Measurements from ENCODE around the gene RFXAP.

Gene RFXAP, protein sequence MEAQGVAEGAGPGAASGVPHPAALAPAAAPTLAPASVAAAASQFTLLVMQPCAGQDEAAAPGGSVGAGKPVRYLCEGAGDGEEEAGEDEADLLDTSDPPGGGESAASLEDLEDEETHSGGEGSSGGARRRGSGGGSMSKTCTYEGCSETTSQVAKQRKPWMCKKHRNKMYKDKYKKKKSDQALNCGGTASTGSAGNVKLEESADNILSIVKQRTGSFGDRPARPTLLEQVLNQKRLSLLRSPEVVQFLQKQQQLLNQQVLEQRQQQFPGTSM

DNA sequence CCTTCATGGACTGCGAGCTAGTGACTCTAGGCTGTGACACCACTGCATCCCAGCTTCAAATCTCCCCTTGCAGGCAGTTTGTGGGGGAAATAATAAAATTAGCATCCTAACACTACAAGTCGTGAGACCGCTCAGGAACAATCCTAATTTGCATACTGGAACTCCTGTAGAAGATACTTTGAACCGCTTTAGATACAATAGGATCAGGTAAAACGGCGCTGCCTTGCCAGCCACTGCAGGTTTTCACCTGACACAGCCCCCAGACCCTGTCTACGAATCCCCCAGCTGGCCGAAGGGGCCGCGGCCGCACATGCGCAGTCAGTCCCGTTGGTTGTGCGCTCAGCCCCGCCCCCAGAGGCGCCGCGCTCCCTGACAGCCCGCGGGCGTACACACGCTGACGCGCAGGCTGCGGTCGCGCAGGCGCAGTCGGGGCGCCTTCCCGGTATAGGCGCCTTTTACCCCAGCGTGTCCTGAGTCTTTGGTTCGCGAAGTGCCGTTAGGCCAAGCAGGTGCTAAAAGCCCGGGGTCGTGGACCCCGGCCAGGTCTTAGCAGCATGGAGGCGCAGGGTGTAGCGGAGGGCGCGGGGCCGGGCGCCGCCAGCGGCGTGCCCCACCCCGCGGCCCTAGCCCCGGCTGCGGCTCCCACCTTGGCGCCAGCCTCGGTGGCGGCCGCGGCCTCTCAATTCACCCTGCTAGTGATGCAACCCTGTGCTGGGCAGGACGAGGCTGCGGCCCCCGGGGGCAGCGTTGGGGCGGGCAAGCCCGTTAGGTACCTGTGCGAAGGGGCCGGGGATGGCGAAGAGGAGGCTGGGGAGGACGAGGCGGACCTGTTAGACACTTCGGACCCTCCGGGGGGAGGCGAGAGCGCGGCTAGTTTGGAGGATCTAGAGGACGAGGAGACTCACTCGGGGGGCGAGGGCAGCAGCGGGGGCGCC lies at the start of gene RFXAP:
TSS of gene RFXAP (plus strand) at position 419 of the 935 bp plus-strand sequence. CDS start at position 555, 136 bp downstream.
- FAIRE-seq: no peak

DNA sequence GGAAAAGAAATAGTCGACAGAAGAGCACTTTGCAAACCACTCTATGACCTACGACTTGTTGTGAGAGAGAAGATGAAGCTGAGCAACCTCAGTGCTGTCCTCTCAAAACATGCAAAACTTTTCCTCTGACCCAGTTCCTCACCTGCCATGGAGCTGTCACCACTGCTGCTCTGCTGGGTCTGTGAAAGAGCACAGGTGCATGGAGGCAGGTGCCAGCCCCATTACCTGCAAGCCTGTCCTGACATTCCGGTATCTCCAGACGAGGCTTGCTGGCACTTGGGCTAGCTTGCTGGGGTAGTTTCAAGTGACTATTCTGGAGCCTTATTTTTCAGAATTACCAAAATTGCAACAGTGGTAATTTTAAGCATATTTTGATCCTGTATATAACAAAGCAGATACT lies 49.5 kb upstream of the RFXAP start:
- TF ChIP-seq, protein P1, sequence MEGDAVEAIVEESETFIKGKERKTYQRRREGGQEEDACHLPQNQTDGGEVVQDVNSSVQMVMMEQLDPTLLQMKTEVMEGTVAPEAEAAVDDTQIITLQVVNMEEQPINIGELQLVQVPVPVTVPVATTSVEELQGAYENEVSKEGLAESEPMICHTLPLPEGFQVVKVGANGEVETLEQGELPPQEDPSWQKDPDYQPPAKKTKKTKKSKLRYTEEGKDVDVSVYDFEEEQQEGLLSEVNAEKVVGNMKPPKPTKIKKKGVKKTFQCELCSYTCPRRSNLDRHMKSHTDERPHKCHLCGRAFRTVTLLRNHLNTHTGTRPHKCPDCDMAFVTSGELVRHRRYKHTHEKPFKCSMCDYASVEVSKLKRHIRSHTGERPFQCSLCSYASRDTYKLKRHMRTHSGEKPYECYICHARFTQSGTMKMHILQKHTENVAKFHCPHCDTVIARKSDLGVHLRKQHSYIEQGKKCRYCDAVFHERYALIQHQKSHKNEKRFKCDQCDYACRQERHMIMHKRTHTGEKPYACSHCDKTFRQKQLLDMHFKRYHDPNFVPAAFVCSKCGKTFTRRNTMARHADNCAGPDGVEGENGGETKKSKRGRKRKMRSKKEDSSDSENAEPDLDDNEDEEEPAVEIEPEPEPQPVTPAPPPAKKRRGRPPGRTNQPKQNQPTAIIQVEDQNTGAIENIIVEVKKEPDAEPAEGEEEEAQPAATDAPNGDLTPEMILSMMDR (IDR thresholded peaks at IDR 0.05; ENCODE audit: insufficient read depth, missing control alignments): no peak
- FAIRE-seq: no peak
- no peak for DNase-seq (ENCODE audit: insufficient read length, low spot score)

More for the DNA sequence above, at the start of gene RFXAP:
- peak; percentile 73 for DNase-seq (ENCODE audit: insufficient read length, low spot score)
- TF ChIP-seq, protein P1 (IDR thresholded peaks at IDR 0.05; ENCODE audit: insufficient read depth, missing control alignments): no peak

DNA sequence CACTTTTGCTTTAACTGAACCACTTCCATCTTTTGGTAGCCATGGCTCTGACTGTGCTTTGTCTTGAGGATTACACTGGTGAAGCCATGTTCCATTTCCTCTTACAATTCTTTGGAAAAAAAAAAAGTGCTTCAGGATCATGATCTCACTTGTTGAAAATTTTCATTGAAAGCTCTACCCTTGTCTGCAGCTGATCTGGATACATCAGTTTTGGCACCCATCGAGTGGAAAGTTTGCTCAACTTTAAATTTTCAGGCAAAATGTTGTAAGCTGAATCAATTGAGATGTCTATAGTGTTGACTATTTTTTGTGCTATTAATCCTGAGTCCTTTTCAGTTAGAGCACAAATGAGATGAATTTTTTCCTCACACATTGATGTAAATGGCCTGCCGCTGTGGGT lies 48.3 kb upstream of the RFXAP start:
- no peak for DNase-seq (ENCODE audit: insufficient read length, low spot score)
- TF ChIP-seq, protein P1 (IDR thresholded peaks at IDR 0.05; ENCODE audit: insufficient read depth, missing control alignments): no peak
- no peak for FAIRE-seq

DNA sequence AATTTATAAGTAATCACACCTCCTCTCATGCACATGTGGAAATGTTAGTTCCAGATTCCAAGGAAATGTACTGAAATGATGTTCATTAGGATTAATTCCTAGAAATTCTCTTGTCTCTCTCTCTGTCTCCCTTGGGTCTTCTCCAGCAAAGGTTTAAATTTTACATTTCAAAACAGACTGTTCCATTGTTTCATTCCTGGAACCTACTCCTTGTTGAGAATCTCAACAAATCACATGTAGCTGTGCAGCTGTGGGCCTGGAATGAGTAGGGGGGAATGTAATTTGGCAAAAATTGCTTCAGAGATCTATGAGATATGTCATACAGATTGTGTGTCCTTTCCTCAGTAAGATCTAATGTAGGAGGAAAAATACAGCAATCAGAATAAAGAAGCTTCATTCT lies 46.2 kb upstream of the RFXAP start:
- no peak for FAIRE-seq
- no peak for DNase-seq (ENCODE audit: insufficient read length, low spot score)
- TF ChIP-seq, protein P1 (IDR thresholded peaks at IDR 0.05; ENCODE audit: insufficient read depth, missing control alignments): no peak

DNA sequence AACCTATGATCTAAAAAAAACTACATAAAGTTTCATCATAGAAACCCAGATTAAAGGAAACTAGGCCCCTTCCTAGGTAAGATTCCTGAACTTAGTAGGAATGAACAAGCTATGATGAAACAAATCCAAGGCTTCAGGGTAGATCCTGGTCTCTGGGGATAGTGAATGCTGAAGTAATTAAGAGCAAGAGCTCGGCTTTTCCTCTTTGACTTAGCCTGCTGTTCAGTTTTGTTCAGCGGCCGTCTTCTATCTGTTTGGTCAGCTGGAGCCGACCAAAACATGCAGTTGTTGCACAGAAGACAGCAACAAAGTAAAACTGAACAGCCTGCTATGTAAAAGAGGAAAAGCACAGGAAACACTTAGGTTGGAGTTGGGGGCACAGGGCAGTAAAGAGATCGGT lies 44.1 kb upstream of the RFXAP start:
- no peak for DNase-seq (ENCODE audit: insufficient read length, low spot score)
- TF ChIP-seq, protein P1 (IDR thresholded peaks at IDR 0.05; ENCODE audit: insufficient read depth, missing control alignments): no peak
- FAIRE-seq: no peak

DNA sequence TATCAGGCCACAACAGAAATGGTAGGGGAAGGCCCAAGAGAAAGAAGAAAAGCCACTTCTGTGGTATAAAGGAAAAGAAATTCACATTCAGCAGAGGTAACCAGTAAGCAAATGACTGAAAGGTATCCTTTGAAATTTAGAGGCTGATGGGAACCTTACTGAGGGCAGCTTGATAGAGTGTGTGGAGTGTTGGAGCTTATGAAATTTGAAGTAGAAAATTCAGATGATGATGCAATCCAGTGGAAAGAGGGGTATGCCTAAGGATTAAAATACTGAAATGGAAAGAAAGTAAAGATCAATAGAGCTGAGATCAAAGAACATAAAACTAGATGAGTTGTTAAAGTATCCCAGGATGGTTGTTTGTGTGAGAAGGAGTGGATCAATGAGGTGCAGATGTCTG lies 42.8 kb upstream of the RFXAP start:
- DNase-seq (ENCODE audit: insufficient read length, low spot score) (no peak), FAIRE-seq (no peak)
- TF ChIP-seq, protein P1 (IDR thresholded peaks at IDR 0.05; ENCODE audit: insufficient read depth, missing control alignments): no peak
